ENCODE measurements around the gene GAR1.

GRCh38 chr4:109861916-109862511 is 46.5 kb downstream of the GAR1 start:
- TF ChIP-seq, protein P1, sequence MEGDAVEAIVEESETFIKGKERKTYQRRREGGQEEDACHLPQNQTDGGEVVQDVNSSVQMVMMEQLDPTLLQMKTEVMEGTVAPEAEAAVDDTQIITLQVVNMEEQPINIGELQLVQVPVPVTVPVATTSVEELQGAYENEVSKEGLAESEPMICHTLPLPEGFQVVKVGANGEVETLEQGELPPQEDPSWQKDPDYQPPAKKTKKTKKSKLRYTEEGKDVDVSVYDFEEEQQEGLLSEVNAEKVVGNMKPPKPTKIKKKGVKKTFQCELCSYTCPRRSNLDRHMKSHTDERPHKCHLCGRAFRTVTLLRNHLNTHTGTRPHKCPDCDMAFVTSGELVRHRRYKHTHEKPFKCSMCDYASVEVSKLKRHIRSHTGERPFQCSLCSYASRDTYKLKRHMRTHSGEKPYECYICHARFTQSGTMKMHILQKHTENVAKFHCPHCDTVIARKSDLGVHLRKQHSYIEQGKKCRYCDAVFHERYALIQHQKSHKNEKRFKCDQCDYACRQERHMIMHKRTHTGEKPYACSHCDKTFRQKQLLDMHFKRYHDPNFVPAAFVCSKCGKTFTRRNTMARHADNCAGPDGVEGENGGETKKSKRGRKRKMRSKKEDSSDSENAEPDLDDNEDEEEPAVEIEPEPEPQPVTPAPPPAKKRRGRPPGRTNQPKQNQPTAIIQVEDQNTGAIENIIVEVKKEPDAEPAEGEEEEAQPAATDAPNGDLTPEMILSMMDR (IDR thresholded peaks at IDR 0.05): no peak
- no peak for TF ChIP-seq POLR2A (IDR thresholded peaks at IDR 0.05)
